Measurements from ENCODE around the gene SAE1.

SAE1 gene

DNA sequence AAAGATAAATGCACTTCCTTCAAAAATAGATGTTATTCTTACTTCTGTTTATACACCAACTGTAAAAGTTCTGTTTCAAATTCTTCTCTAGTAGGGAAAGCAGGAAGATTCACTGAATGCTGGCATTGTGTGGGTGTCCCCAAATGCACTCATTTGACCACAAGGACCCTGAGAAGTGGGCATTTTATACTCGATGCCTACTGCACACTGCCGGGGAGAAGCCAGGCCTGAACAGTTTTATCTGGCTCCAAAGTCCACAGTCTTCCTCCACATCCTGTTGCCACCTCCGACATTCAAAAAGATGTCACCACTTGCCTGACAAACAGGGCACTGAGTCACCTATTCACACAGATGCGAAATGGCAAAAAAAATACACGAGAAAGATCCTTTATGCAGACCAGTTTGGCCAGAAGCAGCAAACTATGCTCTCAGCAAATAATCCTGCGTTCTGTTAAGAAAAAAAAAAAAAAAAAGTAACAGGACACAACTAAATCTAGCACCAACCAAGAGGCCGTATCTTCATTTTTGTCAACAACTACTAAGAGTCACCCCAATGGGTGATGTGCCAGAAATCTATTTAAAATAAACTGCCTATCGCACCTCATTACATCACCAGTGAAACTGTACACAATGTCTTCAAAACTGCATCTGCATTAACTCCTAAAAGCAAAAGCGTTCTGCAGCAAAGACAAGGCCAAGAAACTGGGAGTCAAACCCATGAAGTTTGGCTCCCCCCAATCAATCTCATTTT lies 23.3 kb upstream of the SAE1 start:
- no peak for FAIRE-seq

DNA sequence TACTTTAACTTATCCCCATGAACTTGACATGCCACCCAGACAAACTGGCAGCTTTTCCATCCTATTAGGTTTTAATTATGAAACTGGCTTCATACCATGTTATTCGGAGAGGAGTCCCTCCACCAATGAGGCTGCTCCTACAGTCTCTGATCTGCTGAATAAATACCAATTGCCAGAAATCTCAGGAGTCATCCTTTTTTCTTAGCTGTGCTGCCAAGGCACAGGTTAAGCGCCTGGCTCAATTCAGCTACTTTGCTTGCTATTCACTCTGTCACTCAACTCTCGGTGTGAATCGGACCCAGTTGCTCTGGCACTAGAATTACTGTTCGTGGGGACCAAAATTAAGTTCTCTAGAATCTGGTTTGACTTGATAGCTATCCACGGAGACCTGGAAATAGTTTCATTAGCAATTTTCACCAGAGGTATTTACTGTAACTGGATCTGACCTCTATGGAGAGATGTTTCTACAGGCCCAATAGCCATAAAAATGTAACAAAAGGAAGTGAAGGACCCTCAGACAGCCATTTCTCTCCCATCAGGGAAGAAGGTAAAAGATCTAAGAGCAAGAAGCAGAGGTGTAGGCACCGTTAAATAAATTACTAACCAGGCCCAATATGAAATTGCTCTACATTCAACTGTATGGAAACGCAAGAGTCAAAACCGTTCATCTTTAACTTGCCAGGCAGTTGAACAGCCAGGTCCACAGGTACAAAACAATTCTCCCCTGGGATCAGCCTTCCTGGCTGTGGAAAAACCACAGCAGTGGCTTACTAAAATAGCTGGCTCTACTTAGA lies 22.5 kb upstream of the SAE1 start:
- FAIRE-seq, result no peak

DNA sequence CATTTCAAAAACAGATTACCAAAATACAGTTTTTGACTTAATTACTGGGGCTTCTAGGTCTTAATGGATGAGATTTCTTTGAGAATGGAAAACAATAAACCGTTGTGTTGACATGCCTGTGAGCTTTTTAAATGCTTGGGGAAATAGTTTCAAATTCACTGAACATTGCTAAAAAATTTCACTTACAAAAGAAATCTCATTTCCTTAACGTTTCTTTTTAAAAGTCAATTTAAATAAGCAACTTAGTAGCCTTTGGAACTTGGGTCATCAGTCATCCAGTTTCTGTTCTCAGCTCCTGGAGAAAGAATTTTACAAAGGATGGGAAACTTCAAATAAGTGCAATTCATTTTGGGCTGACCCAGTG lies 21.5 kb upstream of the SAE1 start:
- no peak for FAIRE-seq

DNA sequence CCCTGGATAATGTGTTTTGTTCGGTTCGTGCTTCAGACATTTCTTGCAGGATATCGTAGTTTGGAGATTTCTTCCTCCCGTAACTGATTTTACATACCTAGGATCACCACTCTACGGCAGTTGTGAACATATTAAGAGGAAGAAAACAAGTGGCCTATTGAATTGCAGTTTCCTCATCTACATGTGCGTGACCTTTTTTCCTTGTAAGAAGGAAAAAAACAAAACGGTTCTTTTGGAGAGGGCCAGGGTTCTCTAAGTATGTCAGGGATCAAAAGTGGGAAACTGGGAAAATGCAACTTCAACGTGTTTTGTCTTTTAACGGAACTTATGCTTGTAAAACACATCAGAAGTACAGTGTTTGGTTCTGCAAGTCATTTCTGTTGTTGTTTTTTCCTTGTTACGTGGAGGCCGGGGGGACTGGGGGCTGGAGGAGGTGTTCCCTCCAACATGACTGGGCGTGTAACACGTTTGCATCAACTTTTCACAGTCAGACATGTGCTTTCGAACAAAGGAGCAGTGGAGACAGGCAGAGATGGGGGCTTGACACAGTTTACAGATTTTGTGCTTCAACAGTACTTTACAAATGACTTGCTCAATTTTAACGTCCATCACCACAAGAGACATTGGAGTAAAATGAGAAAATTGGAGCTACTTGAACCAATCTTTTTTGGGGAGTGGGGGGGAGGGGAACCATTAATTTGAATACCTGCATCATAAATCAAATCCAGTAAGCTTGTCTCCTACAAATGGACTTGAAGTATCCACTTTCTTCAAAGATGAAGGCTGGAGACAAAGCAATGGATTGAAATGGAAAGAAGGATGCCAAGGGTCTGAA lies 20.9 kb upstream of the SAE1 start:
- peak; percentile 91 for FAIRE-seq

DNA sequence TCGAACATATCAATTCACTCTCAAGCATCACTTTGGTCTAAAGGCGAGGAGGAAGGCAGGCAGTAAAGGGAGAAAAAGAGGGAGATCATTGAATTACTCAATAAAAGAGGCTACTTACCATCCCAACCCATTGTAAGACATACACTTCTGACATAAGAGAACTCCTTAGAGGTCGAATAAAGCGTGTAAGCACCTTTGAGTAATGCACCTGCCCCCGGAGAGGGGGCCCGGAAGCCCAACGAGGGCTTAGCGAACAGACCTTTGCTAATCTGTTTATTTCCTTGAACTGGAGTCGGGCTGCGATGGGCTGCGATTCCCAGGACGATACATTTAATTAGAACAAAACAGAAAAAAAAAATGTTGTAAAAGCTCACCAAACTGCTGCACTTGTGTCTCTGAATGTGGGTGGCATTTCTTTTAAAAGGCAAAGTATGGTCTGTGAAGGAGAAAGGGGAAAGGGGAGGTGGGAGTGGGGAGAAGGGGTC lies 20.1 kb upstream of the SAE1 start:
- no peak for FAIRE-seq

DNA sequence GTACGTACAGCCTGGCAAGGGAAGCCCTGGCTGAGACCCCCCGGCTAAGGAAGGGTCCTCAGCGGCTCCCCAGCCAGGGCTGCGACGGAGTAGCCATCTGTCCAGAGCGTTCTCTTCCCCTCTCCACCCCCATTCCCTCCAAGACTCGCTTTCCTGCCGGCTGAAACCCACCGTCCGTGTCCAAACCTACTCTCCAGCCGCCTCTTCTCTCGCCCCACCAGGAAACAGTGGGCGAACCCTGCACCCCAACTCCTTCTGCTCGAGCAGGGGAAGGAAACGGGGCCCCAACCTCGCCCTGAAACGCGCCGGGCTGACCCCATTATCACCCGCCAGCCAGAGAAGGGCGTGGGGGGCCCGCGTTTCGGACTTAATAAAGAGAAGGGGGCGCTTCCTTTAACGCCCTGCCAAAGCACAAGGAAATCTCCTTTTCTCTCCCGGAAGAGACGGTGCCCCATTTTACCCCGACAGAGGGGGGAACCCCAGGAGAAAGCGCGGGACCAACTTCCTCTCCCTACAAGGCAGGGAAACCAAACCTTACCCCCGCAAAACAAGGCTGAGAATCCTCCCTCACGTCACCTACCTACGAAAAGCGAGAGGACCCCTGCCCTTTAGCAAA lies 19.5 kb upstream of the SAE1 start:
- FAIRE-seq, result no peak

DNA sequence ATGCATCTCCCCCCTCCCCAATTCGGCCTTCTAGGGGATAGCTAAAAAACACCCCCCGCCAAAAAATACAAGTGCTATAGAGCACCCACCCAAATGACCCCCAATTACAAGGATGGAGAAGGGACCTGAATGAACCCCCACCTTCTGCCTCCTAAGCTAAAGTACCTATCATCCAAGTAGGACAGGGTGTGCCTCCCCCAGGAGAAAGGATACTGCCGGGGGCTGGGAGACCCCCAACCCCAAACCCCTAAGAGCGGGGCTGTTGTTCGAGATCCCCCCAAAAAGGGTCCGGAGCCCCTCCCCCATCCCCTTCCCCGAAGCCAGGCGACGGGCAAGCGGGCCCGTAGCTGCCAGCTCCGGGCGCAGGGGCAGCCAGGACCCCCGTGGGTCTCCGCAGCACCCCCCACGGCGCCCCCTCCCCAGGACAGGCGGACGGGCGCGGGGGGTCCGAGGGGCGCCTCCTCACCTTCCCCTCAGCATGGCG lies 18.9 kb upstream of the SAE1 start:
- FAIRE-seq, result no peak

DNA sequence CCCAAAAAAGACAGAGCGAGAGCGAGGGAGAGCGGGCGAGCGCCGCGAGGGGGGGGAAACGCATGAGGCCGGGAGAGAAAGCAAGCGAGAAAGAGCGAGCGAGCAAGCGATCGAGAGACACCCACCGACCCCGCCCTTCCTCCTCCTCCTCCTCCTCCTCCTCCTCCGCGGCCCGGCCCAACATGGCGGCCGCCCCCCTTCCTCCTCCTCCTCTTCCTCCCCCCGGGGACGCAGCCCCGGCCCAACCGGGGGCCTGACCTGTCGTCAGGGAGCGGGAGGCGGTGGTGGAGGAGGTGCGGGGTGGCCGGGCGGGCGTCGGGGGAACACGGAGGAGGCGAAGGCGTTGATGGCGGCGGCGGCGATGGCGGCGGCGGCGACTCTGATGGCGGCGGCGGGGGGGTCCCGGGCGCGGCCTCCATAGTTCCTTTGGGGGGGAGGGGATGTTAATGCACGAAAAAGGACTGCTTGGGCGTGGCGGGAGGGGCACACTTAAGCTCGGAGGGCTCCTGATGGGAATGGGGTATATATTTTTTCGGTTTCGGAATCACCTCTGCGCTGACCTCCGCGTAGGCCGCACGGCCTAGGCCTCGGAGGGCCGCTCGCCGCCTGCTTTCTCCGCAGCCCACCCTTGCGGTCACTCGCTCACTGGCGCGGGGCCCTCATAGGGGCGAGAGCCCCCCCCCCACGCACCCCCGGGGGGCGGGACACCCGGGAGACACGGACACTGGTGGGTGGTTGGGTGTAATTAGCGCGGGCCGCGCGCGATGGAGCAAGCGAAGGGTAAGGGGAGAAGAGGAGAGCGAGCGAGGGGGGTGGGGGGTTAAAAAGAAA lies 18.3 kb upstream of the SAE1 start:
- peak; percentile 41 for FAIRE-seq

DNA sequence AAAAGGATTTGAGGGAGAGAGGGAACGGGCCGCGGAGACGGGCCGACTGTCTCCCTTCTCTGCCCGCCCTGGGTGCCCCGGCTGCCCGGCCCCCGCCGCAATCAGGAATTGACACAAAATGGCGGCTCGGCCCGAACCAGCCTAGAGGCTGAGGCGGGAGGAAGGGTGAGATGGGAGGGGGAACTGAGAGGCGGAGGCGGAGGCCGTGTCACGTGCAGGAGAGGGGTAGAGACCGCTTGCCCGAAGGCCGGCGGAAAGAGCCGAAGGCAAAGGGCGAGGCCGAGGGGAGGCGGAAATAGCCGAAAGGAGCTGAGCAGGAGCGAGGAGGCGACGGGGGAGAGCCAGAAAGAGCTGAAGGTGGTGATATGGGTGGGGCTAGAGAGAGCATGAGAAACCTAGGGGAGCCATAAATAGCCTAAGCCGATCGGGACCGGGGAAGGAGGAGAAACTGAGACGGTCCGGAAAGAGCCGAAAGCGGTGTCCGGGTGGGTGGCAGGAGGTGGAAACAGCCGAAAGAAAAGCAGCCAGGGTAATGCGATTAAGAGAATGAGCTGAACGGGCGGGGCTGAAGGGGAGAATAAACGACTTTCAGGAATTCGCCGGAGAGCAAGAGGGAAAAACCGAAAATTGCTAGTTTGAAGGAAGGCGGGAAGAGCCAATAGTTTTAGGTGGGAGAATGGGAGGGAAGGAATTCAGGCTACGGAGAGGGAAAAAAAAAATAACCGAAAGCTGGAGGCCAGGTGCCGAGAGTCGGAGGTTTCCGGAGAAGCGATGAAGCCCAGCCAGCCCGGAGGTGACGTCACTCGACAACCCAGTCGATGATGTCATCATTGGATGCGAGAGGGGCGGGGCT lies 17.4 kb upstream of the SAE1 start, which contains the start of gene ZC3H4:
Gene ZC3H4, minus strand, starts transcription at position 780 of the 853 bp plus-strand sequence. CDS start 1,192 bp downstream, outside the sequence.
- peak; percentile 99 for FAIRE-seq

DNA sequence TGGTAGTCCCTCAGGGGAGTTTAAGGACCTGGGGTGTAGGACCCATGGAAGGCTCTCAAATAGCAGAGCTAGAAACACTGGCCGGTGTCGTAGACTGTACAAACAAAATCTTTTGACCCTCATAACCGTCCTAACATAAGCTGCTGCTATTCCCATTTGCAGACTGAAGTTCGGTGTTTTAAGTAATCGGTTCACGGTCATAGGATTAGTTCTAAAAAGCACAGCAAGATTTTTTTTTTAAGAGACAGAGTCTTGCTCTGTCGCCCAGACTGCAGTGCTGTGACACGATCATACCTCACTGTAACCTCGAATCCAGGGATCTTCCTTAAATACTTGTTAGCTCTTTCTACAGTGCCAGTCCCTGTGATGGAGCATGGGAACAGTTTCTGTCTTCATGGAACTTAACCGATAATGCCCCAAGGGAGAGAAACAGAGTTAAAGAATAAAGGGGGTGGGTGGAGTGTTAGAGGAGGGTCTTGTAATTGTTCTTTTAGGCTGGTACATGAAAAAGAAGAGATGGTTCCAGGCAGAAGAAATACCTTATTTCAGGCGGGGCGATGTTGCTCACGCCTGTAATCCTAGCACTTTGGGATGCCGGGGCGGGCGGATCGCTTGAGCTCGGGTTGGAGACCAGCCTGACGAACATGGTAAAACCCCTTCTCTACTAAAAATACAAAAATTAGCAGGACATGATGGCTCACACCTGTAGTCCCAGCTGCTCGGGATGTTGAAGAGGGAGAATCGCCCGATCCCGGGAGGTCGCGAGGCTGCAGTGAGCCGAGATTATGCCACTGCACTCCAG lies 16.6 kb upstream of the SAE1 start:
- FAIRE-seq, result no peak

DNA sequence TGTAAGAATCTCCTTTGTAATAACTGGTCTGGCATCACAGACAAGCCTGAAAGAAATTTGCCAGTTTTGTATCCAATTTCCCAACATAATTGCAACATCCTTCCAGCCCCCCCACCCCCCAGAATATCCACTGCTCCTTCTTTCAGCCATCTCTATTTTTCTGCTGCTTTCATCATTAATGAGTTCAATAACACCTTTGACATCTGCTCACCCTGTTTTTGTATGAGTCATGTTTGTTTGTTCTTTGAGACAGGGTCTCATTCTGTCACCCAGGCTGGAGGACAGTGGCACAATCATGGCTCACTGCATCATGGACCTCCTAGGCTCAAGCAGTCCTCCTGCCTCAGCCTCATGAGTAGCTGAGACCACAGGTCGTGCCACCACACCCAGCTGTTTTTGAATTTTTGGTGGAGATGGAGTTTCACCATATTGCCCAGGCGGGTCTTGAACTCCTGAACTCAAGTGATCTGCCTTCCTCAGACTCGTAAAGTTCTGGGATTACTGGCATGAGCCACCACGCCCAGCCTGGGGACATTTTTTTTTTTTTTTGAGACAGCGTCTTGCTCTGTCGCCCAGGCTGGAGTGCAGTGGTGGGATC lies 10.1 kb upstream of the SAE1 start:
- FAIRE-seq, result no peak

DNA sequence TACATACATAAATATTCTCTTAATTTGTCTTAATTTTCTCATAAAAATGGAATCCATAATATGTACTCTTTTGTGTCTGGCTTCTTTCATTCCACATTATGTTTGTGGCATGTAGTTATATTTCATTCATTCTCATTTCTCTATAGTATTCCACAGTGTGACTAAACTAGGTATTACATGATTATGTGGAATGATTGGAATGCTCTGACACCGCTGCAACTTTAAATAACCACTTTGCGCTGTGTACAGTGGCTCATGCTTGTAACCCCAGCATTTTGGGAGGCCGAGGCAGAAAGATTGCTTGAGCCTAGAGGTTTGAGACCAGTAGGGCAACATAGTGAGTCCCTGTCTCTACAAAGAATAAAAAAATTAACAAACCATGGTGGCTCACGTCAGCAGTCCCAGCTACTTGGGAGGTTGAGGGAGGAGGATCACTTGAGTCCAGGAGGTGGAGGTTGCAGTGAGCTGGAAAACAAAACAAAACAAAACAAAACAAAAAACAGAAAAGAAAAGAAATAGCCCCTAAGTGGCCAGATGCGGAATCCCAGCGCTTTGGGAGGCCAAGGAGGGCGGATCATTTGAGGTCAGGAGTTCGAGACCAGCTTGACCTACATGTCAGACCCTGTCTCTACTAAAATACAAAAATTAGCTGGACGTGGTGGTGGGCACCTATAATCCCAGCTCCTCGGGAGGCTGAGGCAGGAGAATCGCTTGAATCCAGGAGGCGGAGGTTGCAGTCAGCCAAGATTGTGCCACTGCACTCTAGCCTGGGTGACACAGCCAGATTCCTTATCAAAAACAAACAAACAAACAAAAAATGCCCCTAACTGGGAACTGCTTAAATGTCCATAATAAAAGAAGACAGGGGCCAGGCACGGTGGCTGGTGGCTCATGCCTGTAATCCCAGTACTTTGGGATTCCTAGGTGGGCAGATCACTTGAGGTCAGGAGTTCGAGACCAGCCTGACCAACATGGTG lies 8.0 kb upstream of the SAE1 start:
- FAIRE-seq, result peak; percentile 88

DNA sequence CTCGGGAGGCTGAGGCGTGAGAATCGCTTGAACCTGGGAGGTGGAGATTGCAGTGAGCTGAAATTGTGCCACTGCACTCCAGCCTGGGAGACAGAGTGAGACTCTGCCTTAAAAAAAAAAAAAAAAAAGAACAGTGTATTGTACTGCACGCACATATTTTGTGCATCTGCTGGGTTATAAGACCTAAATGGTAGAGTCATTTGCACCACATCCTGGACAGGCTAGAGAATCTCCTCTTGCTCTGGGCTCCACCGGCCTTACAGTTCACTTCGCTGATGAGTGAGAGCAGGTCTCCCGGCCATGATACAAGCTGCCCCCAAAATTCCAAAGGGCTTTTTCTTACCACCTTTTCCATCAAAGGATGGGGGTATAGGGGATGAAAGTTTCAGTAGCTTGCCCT lies 7.2 kb upstream of the SAE1 start:
- no peak for FAIRE-seq

DNA sequence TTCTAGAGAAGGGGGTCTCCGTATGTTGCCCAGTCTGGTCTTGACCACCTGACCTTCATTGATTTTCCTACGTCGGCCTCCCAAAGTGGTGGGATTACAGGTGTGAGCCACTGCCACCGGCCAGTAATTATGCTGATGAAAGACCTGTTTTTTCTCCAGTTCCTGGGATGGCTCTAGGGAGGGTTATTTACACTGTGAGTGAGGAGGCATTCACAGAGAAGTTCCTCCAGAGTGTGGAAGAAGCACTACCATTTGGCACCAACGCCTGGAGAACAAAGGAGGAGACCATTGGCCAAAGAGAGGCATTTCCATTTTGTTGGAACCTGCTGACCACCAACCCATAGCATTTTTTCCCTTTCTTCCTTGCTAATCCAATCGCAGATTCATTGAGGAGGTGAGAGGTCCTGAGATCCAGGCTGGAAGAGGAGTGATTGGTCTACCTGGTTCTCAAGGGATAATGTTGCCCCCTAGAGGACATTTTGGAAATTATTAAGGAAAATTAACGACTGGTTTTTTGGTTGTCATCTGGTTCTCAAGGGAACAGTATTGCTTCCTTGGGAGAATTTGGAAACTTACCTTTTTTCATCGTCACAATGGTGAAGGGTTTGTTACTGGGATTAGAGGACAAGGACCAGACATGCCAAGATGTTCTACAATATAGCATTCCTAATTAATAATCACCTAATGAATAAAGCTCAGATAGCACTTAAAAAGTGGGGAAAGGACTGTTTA lies 5.5 kb upstream of the SAE1 start:
- peak; percentile 98 for FAIRE-seq

DNA sequence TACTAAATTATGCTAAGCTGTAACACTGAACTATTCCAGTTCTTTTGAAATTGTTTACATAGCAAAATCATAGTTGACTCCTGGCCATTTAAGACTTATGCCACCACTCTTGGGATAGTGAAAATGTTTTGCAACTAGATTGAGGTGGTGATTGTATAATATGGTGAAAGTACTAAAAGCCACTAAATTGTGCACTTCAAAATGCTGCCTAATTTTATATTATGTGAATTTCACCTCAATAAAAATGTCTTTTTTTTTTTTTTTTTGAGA lies 5.0 kb upstream of the SAE1 start:
- no peak for FAIRE-seq

DNA sequence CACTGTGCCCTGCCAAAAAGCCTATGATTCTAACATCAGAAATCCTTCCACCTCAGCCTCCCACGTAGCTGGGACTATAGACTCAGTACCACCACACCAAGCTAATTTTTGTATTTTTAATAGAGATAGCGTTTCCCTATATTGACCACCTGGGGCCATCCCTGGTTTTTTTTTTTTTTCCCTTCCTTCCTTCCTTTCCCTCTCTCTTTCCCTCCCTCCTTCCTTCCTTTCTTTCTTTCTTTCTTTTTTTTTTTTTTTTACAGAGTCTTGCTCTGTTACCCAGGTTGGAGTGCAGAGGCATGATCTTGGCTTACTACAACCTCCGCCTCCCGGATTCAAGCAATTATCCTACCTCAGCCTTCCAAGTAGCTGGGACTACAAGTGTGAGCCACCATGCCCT lies 1.1 kb upstream of the SAE1 start:
- FAIRE-seq, result no peak

DNA sequence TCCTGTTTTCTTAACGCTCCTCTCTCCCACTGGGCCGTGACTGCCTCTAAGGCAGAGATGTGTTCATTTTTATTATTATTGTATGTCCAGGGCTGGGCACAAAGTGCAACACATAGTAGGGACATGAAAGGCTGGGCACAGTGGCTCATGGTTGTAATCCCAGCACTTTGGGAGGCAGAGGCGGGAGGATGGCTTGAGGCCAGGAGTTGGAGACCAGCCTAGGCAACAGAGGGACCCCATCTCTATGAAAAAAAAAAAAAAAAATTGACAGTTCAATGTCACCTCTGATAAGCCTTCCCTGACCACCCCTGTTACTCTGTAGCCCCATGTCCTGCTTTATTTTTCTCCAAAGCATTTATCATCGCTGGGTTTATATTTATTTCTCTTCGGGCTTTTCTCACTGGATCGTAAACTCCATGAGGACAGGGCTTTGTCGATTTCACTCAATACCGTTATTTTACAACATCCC lies 481 bp upstream of the SAE1 start:
- no peak for FAIRE-seq
